CD4-positive, alpha-beta memory T cell (primary cell): ENCODE results near the gene PPP1CB. TPM values are rescaled to one million over a fixed set of nuclear protein-coding genes. Genes with fewer than 3 reads are reported as not detected.

Source experiments
- CTCF ChIA-PET: fragments of 350-600 bp; sonication (Branson Sonifier 250); formaldehyde crosslinking; loops from one replicate; lab custom pipeline; 2021; ENCODE audit warnings: inconsistent platforms; ENCODE audit not compliant: partially characterized antibody; lab: Charles Lee
- POLR2A ChIA-PET: fragments of 350-600 bp; sonication (Branson Sonifier 250); formaldehyde crosslinking; loops from one replicate; lab custom pipeline; 2021; ENCODE audit not compliant: partially characterized antibody; lab: Charles Lee
- DNase-seq, 5 donors: peaks; one replicate each; pipeline versions ENCODE4 v3.0.0 to v3.0.0-alpha.2; 2020 to 2022; ENCODE audit warnings: mixed read lengths in 1 of 5
- H3K27ac ChIP-seq: one replicate; pipeline ENCODE4 v1.7.0; 2013; ENCODE audit warnings: low read depth, low read length
- H3K27me3 ChIP-seq: 2 replicates; pipeline ENCODE4 v1.7.0; 2013; ENCODE audit warnings: mild to moderate bottlenecking, low read length, moderate library complexity; ENCODE audit not compliant: insufficient read depth
- H3K36me3 ChIP-seq: 2 replicates; pipeline ENCODE4 v1.7.0; 2013; ENCODE audit warnings: mild to moderate bottlenecking, low read length, moderate library complexity; ENCODE audit not compliant: insufficient read depth
- H3K4me1 ChIP-seq: 2 replicates; pipeline ENCODE4 v1.7.0; 2013; ENCODE audit warnings: mild to moderate bottlenecking, low read length, moderate library complexity; ENCODE audit not compliant: insufficient read depth
- H3K4me3 ChIP-seq, 2 donors: one replicate each; pipeline ENCODE4 v1.7.0; 2013; ENCODE audit warnings: low read length in 2 of 2, mild to moderate bottlenecking in 1 of 2
- H3K9me3 ChIP-seq, 2 donors: one replicate each; pipeline ENCODE4 v1.7.0; 2013; ENCODE audit warnings: low read length in 2 of 2, control low read depth in 1 of 2; ENCODE audit not compliant: control insufficient read depth in 1 of 2
- H3K27ac Mint-ChIP-seq, 7 donors: one replicate each; pipeline ENCODE4 v1.8.0; 2020 to 2021; ENCODE audit warnings: mixed read lengths in 7 of 7, mild to moderate bottlenecking in 6 of 7, inconsistent platforms in 3 of 7, moderate library complexity in 3 of 7
- H3K27me3 Mint-ChIP-seq, 2 donors: one replicate each; pipeline ENCODE4 v1.8.0; 2020 to 2021; ENCODE audit warnings: mixed read lengths in 2 of 2
- H3K36me3 Mint-ChIP-seq, 2 donors: one replicate each; pipeline ENCODE4 v1.8.0; 2020 to 2021; ENCODE audit warnings: mixed read lengths in 2 of 2, inconsistent platforms in 1 of 2, mild to moderate bottlenecking in 1 of 2
- H3K4me1 Mint-ChIP-seq, 4 donors: one replicate each; pipeline ENCODE4 v1.8.0; 2020 to 2021; ENCODE audit warnings: mixed read lengths in 4 of 4, mild to moderate bottlenecking in 1 of 4
- H3K4me3 Mint-ChIP-seq, 8 donors: one replicate each; pipeline ENCODE4 v1.8.0; 2020 to 2021; ENCODE audit warnings: mixed read lengths in 8 of 8, mild to moderate bottlenecking in 7 of 8, moderate library complexity in 6 of 8, inconsistent platforms in 3 of 8
- H3K9me3 Mint-ChIP-seq, 8 donors: one replicate each; pipeline ENCODE4 v1.8.0; 2020 to 2021; ENCODE audit warnings: mixed read lengths in 8 of 8, mild to moderate bottlenecking in 5 of 8, inconsistent platforms in 3 of 8, moderate library complexity in 1 of 8
- intact Hi-C: fragments of 100-400 bp; cut with micrococcal nuclease; formaldehyde crosslinking; loops from one replicate; pipeline ENCODE4 v1.15.1; 2023
- polyA plus RNA-seq, 2 donors: library from polyadenylated mRNA; unstranded; fragments of 300-500 nt; fragmentation: Illumina TruSeq; gene quantifications; one replicate each; pipeline ENCODE4 v1.2.3, GENCODE V29; 2021
- total RNA-seq, 2 experiments: library from RNA; stranded (reverse); gene quantifications; one replicate each; pipeline ENCODE4 v1.2.3, GENCODE V29; 2021

The PPP1CB gene
- total and polyA plus RNA-seq, 4 experiments from 2014 or later: 92.1 to 231 (median 162) TPM

- H3K27ac ChIP-seq: no peak overlapping the region
- H3K36me3 ChIP-seq: peaks cover 5% of the 10 kb centered on the region
- no peak overlapping the region for H3K4me3 ChIP-seq
- intact Hi-C loops: loop anchor here (5.0 to 10.0 kb wide), 3 partner anchors 258 to 1393 kb away; partner anchors contain the start of genes BABAM2, RBKS and YPEL5
- peaks cover 66% of the 10 kb centered on the region for H3K4me1 ChIP-seq
- CTCF ChIA-PET: interaction anchor here (1.2 to 18.0 kb wide), 5 partner anchors 21 to 186 kb away, joined by 3 to 299 read pairs (median 4); no protein-coding TSS in a partner anchor
- POLR2A ChIA-PET: interaction anchor here (0.8 to 1.9 kb wide), 3 partner anchors 133 to 187 kb away, joined by 3 to 13 read pairs (median 4); no protein-coding TSS in a partner anchor
- no peak for DNase-seq
- H3K4me1 Mint-ChIP-seq: peaks cover 48 to 89% (median 64%) of the 10 kb centered on the region in 4 donors
- no peaks in the 10 kb centered on the region for H3K9me3 ChIP-seq
- no peaks in the 10 kb centered on the region for H3K27me3 Mint-ChIP-seq
- H3K27me3 ChIP-seq: no peaks in the 10 kb centered on the region
- peak overlapping the region; percentile 40 to 86 (median 70) for H3K4me3 Mint-ChIP-seq
- peak overlapping the region in 6 of 7 donors; percentile 9 to 87 (median 62) for H3K27ac Mint-ChIP-seq
- no peaks in the 10 kb centered on the region for H3K9me3 Mint-ChIP-seq
- peaks cover 0 to 61% of the 10 kb centered on the region in 2 donors for H3K36me3 Mint-ChIP-seq
These were observed 2.7 kb downstream of the PPP1CB start for GRCh38 chr2:28754321-28754720.

- Histone ChIP-seq H3K27ac (no peak overlapping the region), H3K9me3 (no peaks in the 10 kb centered on the region), H3K27me3 (no peaks in the 10 kb centered on the region), H3K4me1 (peaks cover 63% of the 10 kb centered on the region), H3K4me3 (no peak overlapping the region), H3K36me3 (peaks cover 5% of the 10 kb centered on the region)
- ChIA-PET POLR2A (interaction anchor here (1.0 to 1.7 kb wide), 2 partner anchors 134 to 161 kb away, joined by 3 to 9 read pairs; no protein-coding TSS in a partner anchor), CTCF (interaction anchor here (1.3 to 18.0 kb wide), 5 partner anchors 29 to 187 kb away, joined by 3 to 299 read pairs (median 4); no protein-coding TSS in a partner anchor)
- Mint-ChIP-seq H3K36me3 (peaks cover 0 to 66% of the 10 kb centered on the region in 2 donors), H3K27me3 (no peaks in the 10 kb centered on the region), H3K9me3 (no peaks in the 10 kb centered on the region), H3K4me3 (peak overlapping the region in 7 of 8 donors; percentile 8 to 68 (median 47)), H3K27ac (peak overlapping the region in 3 of 7 donors; percentile 9 to 35 (median 27)), H3K4me1 (peaks cover 44 to 85% (median 58%) of the 10 kb centered on the region in 4 donors)
- DNase-seq: no peak
- intact Hi-C loops: loop anchor here (10.0 kb wide), 1 partner anchor 861 kb away; the partner anchor contains the start of genes BABAM2 and RBKS
These were observed 3.8 kb downstream of the PPP1CB start for GRCh38 chr2:28755421-28755820.

- H3K27me3 ChIP-seq: no peaks in the 10 kb centered on the region
- no peak overlapping the region for H3K4me3 ChIP-seq
- Mint-ChIP-seq H3K27ac (peak overlapping the region in 3 of 7 donors; percentile 31 to 86 (median 62)), H3K9me3 (no peaks in the 10 kb centered on the region), H3K27me3 (no peaks in the 10 kb centered on the region), H3K36me3 (peaks cover 0 to 60% of the 10 kb centered on the region in 2 donors), H3K4me1 (peaks cover 50 to 88% (median 71%) of the 10 kb centered on the region in 4 donors), H3K4me3 (peak overlapping the region in 5 of 8 donors; percentile 23 to 48 (median 47))
- CTCF ChIA-PET: interaction anchor here (0.7 to 18.0 kb wide), 2 partner anchors 10 to 163 kb away, joined by 3 to 299 read pairs; no protein-coding TSS in a partner anchor
- no peak for DNase-seq
- intact Hi-C loops: loop anchor here (10.0 kb wide), 1 partner anchor 864 kb away; the partner anchor contains the start of genes BABAM2 and RBKS
- POLR2A ChIA-PET: no interaction called here
- no peaks in the 10 kb centered on the region for H3K9me3 ChIP-seq
- peaks cover 87% of the 10 kb centered on the region for H3K4me1 ChIP-seq
- H3K36me3 ChIP-seq: peaks cover 5% of the 10 kb centered on the region
- H3K27ac ChIP-seq: no peak overlapping the region
These were observed 6.8 kb downstream of the PPP1CB start for GRCh38 chr2:28758459-28758858.

GRCh38 chr2:28761420-28761819 lies 9.8 kb downstream of the PPP1CB start:
- Histone ChIP-seq H3K4me1 (peaks cover 94% of the 10 kb centered on the region), H3K27me3 (no peaks in the 10 kb centered on the region), H3K27ac (no peak overlapping the region), H3K4me3 (no peak overlapping the region), H3K36me3 (peaks cover 5% of the 10 kb centered on the region), H3K9me3 (no peaks in the 10 kb centered on the region)
- peak overlapping the region in 3 of 7 donors; percentile 59 to 75 (median 60) for H3K27ac Mint-ChIP-seq
- POLR2A ChIA-PET: interaction anchor here (1.3 to 2.4 kb wide), 2 partner anchors 9 to 195 kb away, joined by 3 to 9 read pairs; partner anchors contain the start of gene PPP1CB
- no peaks in the 10 kb centered on the region for H3K27me3 Mint-ChIP-seq
- intact Hi-C loops: no loop called here
- H3K9me3 Mint-ChIP-seq: no peaks in the 10 kb centered on the region
- no peak for DNase-seq
- H3K4me1 Mint-ChIP-seq: peaks cover 49 to 92% (median 74%) of the 10 kb centered on the region in 4 donors
- CTCF ChIA-PET: interaction anchor here (0.6 to 18.0 kb wide), 4 partner anchors 59 to 194 kb away, joined by 3 to 299 read pairs (median 13); no protein-coding TSS in a partner anchor
- peaks cover 0 to 55% of the 10 kb centered on the region in 2 donors for H3K36me3 Mint-ChIP-seq
- H3K4me3 Mint-ChIP-seq: peak overlapping the region in 3 of 8 donors; percentile 36 to 48 (median 44)

- Histone ChIP-seq H3K27ac (no peak overlapping the region), H3K36me3 (no peaks in the 10 kb centered on the region), H3K27me3 (no peaks in the 10 kb centered on the region), H3K9me3 (no peaks in the 10 kb centered on the region), H3K4me1 (peaks cover 97% of the 10 kb centered on the region), H3K4me3 (no peak overlapping the region)
- CTCF ChIA-PET: interaction anchor here (1.5 kb wide), 1 partner anchor 170 kb away, joined by 3 read pairs; no protein-coding TSS in a partner anchor
- peak overlapping the region in 7 of 8 donors; percentile 17 to 73 (median 27) for H3K4me3 Mint-ChIP-seq
- H3K4me1 Mint-ChIP-seq: peaks cover 54 to 99% (median 74%) of the 10 kb centered on the region in 4 donors
- H3K27ac Mint-ChIP-seq: peak overlapping the region in 5 of 7 donors; percentile 22 to 77 (median 54)
- no peak for DNase-seq
- H3K27me3 Mint-ChIP-seq: no peaks in the 10 kb centered on the region
- no peaks in the 10 kb centered on the region for H3K9me3 Mint-ChIP-seq
- H3K36me3 Mint-ChIP-seq: peaks cover 5 to 38% of the 10 kb centered on the region in 2 donors
- POLR2A ChIA-PET: no interaction called here
- intact Hi-C loops: loop anchor here (1.0 kb wide), 1 partner anchor 8 kb away; no protein-coding TSS in a partner anchor
These were observed 13.5 kb downstream of the PPP1CB start for GRCh38 chr2:28764909-28765711.

- peaks cover 90% of the 10 kb centered on the region for H3K4me1 ChIP-seq
- POLR2A ChIA-PET: no interaction called here
- no peak overlapping the region for H3K4me3 ChIP-seq
- intact Hi-C loops: no loop called here
- no peaks in the 10 kb centered on the region for H3K27me3 ChIP-seq
- CTCF ChIA-PET: interaction anchor here (0.7 to 1.3 kb wide), 2 partner anchors 95 to 171 kb away, joined by 3 to 4 read pairs; no protein-coding TSS in a partner anchor
- peaks cover 5 to 30% of the 10 kb centered on the region in 2 donors for H3K36me3 Mint-ChIP-seq
- H3K9me3 Mint-ChIP-seq: no peaks in the 10 kb centered on the region
- peaks cover 58 to 100% (median 78%) of the 10 kb centered on the region in 4 donors for H3K4me1 Mint-ChIP-seq
- H3K27me3 Mint-ChIP-seq: no peaks in the 10 kb centered on the region
- no peak for DNase-seq
- no peaks in the 10 kb centered on the region for H3K36me3 ChIP-seq
- no peak overlapping the region for H3K27ac ChIP-seq
- H3K4me3 Mint-ChIP-seq: peak overlapping the region in 4 of 8 donors; percentile 24 to 62 (median 41)
- H3K27ac Mint-ChIP-seq: peak overlapping the region in 2 of 7 donors; percentile 51 to 62
- H3K9me3 ChIP-seq: no peaks in the 10 kb centered on the region
These were observed 14.4 kb downstream of the PPP1CB start for GRCh38 chr2:28766070-28766469.
